Activated T-cell treated with anti-CD3 and anti-CD28 coated beads, Interleukin-2, amount 50 U/mL, for 72 hours (primary cell): ENCODE data around the gene SDK1. TPM values are rescaled to one million over a fixed set of nuclear protein-coding genes. Genes with fewer than 3 reads are reported as not detected.

Experiments
- ATAC-seq, 2 donors: fragments of 150-1000 bp; cut with Tn5 transposase; replicated peaks in 1 of 2; 2 replicates each; pipeline ENCODE4 v1.10.0; 2021; ENCODE audit warnings: moderate library complexity in 2 of 2, mild to moderate bottlenecking in 1 of 2
- DNase-seq, 2 donors: peaks; one replicate each; pipeline ENCODE4 v3.0.0; 2021 to 2022; ENCODE audit warnings: mixed read lengths in 1 of 2
- H3K27ac Mint-ChIP-seq: one replicate; pipeline ENCODE4 v1.8.0; 2022; ENCODE audit warnings: mild to moderate bottlenecking, moderate library complexity, mixed read lengths
- H3K27me3 Mint-ChIP-seq: one replicate; pipeline ENCODE4 v1.8.0; 2022; ENCODE audit warnings: low read depth, mixed read lengths
- H3K36me3 Mint-ChIP-seq, 2 donors: one replicate each; pipeline ENCODE4 v1.8.0; 2022; ENCODE audit warnings: mixed read lengths in 2 of 2, mild to moderate bottlenecking in 1 of 2; ENCODE audit not compliant: insufficient read depth in 2 of 2
- H3K4me1 Mint-ChIP-seq: one replicate; pipeline ENCODE4 v1.8.0; 2022; ENCODE audit warnings: low read depth, mixed read lengths
- H3K4me3 Mint-ChIP-seq, 2 donors: one replicate each; pipeline ENCODE4 v1.8.0; 2022; ENCODE audit warnings: mild to moderate bottlenecking in 2 of 2, mixed read lengths in 2 of 2, moderate library complexity in 2 of 2
- H3K9me3 Mint-ChIP-seq, 2 donors: one replicate each; pipeline ENCODE4 v1.8.0; 2022; ENCODE audit warnings: mixed read lengths in 2 of 2
- total RNA-seq, 2 donors: library from RNA; stranded (reverse); gene quantifications; one replicate each; pipeline ENCODE4 v1.2.3, GENCODE V29; 2022

The SDK1 gene
- total RNA-seq, 2 donors from 2014 or later, result 6.1 to 6.3 TPM

DNA sequence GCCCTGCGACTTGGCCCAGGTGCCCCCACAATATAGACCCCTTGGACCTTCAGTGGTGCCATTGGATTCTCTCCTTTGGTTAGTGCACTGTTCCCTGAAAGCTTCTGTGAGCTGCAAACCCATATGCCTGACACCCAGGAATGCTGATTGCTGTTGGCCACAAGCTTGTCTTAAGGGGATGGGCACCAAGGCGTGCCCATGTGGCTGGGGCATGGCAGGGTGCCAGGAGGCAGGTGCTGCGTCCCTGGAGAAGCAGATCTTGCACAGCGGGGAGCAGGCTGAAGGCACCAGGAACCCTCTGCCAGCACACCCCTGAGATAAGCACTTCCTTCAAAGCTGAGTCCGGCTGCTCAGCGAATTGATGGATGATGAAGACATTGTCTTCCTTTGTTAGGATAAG, 411.8 kb downstream of the SDK1 start:
- Mint-ChIP-seq H3K36me3 (no peaks in the 10 kb centered on the region), H3K4me1 (peaks cover 6% of the 10 kb centered on the region), H3K27me3 (peaks cover 6% of the 10 kb centered on the region), H3K9me3 (no peaks in the 10 kb centered on the region), H3K4me3 (no peak overlapping the region), H3K27ac (no peak overlapping the region)
- DNase-seq (no peak), ATAC-seq (no peak)

- Mint-ChIP-seq H3K27me3 (no peaks in the 10 kb centered on the region), H3K4me1 (no peaks in the 10 kb centered on the region), H3K9me3 (no peaks in the 10 kb centered on the region), H3K36me3 (no peaks in the 10 kb centered on the region), H3K27ac (no peak overlapping the region), H3K4me3 (no peak overlapping the region)
- ATAC-seq (no peak), DNase-seq (no peak)
Observed at GRCh38 chr7:3721422-3721821, 420.4 kb downstream of the SDK1 start.

- Mint-ChIP-seq H3K9me3 (no peaks in the 10 kb centered on the region), H3K4me1 (no peaks in the 10 kb centered on the region), H3K27ac (no peak overlapping the region), H3K27me3 (no peaks in the 10 kb centered on the region), H3K36me3 (no peaks in the 10 kb centered on the region), H3K4me3 (peak overlapping the region in 1 of 2 donors; percentile 29)
- ATAC-seq (peak; percentile 69 to 74), DNase-seq (peak; percentile 21 to 27)
Observed at GRCh38 chr7:3722396-3722922, 421.4 kb downstream of the SDK1 start.

- no peak for DNase-seq
- Mint-ChIP-seq H3K4me1 (no peaks in the 10 kb centered on the region), H3K36me3 (no peaks in the 10 kb centered on the region), H3K27me3 (no peaks in the 10 kb centered on the region), H3K27ac (no peak overlapping the region), H3K4me3 (no peak overlapping the region), H3K9me3 (no peaks in the 10 kb centered on the region)
- ATAC-seq, result no peak
Observed at GRCh38 chr7:3725155-3726059, 424.4 kb downstream of the SDK1 start.

GRCh38 chr7:3730276-3730675, 429.2 kb downstream of the SDK1 start:
- Mint-ChIP-seq H3K9me3 (peaks cover 0 to 2% of the 10 kb centered on the region in 2 donors), H3K4me1 (no peaks in the 10 kb centered on the region), H3K36me3 (no peaks in the 10 kb centered on the region), H3K27ac (no peak overlapping the region), H3K27me3 (no peaks in the 10 kb centered on the region), H3K4me3 (no peak overlapping the region)
- ATAC-seq, result no peak
- no peak for DNase-seq

DNA sequence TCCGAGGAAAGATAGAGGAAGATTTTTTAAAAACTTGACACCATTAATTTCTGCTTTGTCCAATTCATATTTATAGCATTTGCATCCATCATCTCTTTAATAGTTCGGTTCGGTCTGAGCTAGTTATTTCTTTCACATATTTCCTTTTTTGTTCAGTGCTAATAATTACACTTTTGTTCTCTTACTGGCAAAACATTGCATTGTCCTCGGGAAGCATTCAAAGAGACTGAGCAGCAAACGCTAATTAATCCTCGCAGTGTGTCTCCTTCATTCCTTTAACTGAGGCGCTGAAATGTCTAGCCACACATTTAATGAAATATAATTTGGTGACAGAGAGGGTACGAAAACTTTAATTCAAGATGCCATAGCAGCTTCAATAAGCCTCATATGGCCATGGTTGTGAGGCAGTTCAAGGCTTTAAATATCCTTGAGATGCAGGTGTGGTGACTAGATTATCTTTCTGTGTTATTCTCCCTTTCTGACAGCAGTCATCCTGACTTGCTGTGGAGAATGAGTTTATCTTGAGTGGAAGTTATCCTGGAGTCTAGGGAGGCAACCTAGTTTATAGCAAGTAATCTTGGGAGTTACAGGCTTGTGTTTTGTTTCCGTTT, 431.4 kb downstream of the SDK1 start:
- no peak overlapping the region for H3K4me3 Mint-ChIP-seq
- no peak for DNase-seq
- no peaks in the 10 kb centered on the region for H3K27me3 Mint-ChIP-seq
- no peaks in the 10 kb centered on the region for H3K4me1 Mint-ChIP-seq
- no peak overlapping the region for H3K27ac Mint-ChIP-seq
- ATAC-seq, result no peak
- peaks cover 0 to 2% of the 10 kb centered on the region in 2 donors for H3K9me3 Mint-ChIP-seq
- no peaks in the 10 kb centered on the region for H3K36me3 Mint-ChIP-seq

GRCh38 chr7:3733541-3734140, 432.6 kb downstream of the SDK1 start:
- peaks cover 0 to 2% of the 10 kb centered on the region in 2 donors for H3K36me3 Mint-ChIP-seq
- H3K4me1 Mint-ChIP-seq, result no peaks in the 10 kb centered on the region
- no peak overlapping the region for H3K4me3 Mint-ChIP-seq
- peaks cover 5% of the 10 kb centered on the region for H3K27me3 Mint-ChIP-seq
- H3K27ac Mint-ChIP-seq, result no peak overlapping the region
- DNase-seq (no peak), ATAC-seq (no peak)
- H3K9me3 Mint-ChIP-seq, result peaks cover 5 to 8% of the 10 kb centered on the region in 2 donors

GRCh38 chr7:3738964-3739363, 437.9 kb downstream of the SDK1 start:
- Mint-ChIP-seq H3K4me3 (no peak overlapping the region), H3K27ac (no peak overlapping the region), H3K9me3 (peaks cover 11 to 12% of the 10 kb centered on the region in 2 donors), H3K36me3 (peaks cover 4 to 7% of the 10 kb centered on the region in 2 donors), H3K27me3 (peaks cover 5% of the 10 kb centered on the region), H3K4me1 (no peaks in the 10 kb centered on the region)
- no peak for ATAC-seq
- DNase-seq, result no peak

DNA sequence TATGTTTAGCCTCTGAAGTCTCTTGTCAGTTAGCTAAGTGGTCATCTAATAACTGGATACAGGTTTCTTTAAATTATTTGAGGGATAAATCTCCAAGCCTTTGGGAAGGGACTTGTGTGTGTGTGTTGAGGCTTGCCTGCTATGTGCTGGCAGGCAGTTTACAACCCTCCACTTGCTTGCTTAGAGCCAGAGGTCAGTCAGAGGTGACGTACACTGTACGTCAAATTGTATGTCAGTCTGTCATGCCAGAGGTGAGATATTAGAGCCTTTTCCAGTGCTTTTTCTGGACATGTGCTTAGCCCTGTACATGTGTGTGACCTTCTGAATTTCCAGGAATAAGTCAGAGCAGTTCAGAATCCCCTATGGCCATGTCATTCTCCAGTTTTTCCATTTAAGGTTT, 438.9 kb downstream of the SDK1 start:
- Mint-ChIP-seq H3K9me3 (peaks cover 11 to 12% of the 10 kb centered on the region in 2 donors), H3K27ac (no peak overlapping the region)
- DNase-seq, result no peak

DNA sequence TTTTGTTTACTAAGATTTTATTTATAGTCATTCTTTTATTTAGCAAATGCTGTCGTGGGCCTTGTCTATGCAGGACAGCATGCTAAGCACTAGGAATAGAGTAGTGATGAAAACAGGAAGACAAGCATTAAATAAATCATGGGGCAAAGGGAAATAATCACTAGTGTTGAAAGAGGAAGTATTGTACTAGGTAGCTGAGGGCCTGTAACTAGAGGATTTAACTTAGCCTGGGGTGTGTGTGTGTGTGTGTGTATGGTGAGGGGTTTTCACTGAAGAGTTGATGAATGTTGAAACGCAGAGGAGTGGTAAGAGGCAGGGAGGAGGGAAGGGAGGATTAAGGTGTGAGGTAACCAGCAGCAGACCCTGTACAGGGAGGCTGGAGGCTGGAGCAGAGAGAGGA, 446.4 kb downstream of the SDK1 start:
- no peaks in the 10 kb centered on the region for H3K27me3 Mint-ChIP-seq
- H3K36me3 Mint-ChIP-seq, result no peaks in the 10 kb centered on the region
- DNase-seq (no peak), ATAC-seq (no peak)
- H3K9me3 Mint-ChIP-seq, result no peaks in the 10 kb centered on the region
- no peak overlapping the region for H3K27ac Mint-ChIP-seq
- H3K4me1 Mint-ChIP-seq, result no peaks in the 10 kb centered on the region
- no peak overlapping the region for H3K4me3 Mint-ChIP-seq

More for the DNA sequence above, 438.9 kb downstream of the SDK1 start:
- peaks cover 4 to 7% of the 10 kb centered on the region in 2 donors for H3K36me3 Mint-ChIP-seq
- peaks cover 5% of the 10 kb centered on the region for H3K27me3 Mint-ChIP-seq
- no peaks in the 10 kb centered on the region for H3K4me1 Mint-ChIP-seq
- no peak for ATAC-seq
- H3K4me3 Mint-ChIP-seq, result no peak overlapping the region

- H3K27ac Mint-ChIP-seq, result no peak overlapping the region
- no peaks in the 10 kb centered on the region for H3K4me1 Mint-ChIP-seq
- H3K36me3 Mint-ChIP-seq, result no peaks in the 10 kb centered on the region
- no peaks in the 10 kb centered on the region for H3K27me3 Mint-ChIP-seq
- no peak for DNase-seq
- no peak for ATAC-seq
- no peak overlapping the region for H3K4me3 Mint-ChIP-seq
- no peaks in the 10 kb centered on the region for H3K9me3 Mint-ChIP-seq
Observed at GRCh38 chr7:3748389-3748788, 447.3 kb downstream of the SDK1 start.

DNA sequence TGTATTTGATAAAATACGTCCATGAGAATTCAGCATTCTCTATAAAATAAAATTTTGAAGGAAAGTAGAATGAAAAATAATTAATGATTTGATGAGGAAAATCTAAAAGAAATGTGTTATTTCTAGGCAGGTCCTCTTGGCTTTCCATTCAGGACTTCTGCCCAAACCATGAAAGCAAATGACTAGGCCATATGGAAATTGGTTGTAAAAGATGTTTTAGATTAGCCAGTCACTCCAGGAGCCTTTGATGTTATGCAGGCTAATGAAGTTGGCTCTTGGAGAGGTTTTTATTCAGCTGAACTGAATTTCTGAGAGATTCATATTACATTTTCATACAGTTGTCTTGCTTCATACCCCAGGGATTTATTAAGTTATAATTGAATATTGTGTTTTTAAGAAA, 452.8 kb downstream of the SDK1 start:
- H3K27ac Mint-ChIP-seq, result no peak overlapping the region
- H3K4me1 Mint-ChIP-seq, result no peaks in the 10 kb centered on the region
- peaks cover 0 to 4% of the 10 kb centered on the region in 2 donors for H3K9me3 Mint-ChIP-seq
- no peak overlapping the region for H3K4me3 Mint-ChIP-seq
- H3K27me3 Mint-ChIP-seq, result no peaks in the 10 kb centered on the region
- H3K36me3 Mint-ChIP-seq, result peaks cover 0 to 3% of the 10 kb centered on the region in 2 donors
- ATAC-seq (no peak), DNase-seq (no peak)
